Heart left ventricle (tissue), 13 donors: ENCODE data around the gene ZBTB34.

ENCODE experiments used
- CTCF ChIP-seq, 12 donors: fragments of 200-600 bp; sonication (generic) in 4 of 12; IDR thresholded peaks; one replicate each; pipeline versions ENCODE4 v1.5.0 to v1.8.0; 2018 to 2022; ENCODE audit warnings: antibody characterized with exemption in 12 of 12, mild to moderate bottlenecking in 5 of 12
- POLR2A ChIP-seq, 2 donors: fragments of 450-650 bp; IDR thresholded peaks; one replicate each; pipeline ENCODE4 v1.6.1; 2017; ENCODE audit warnings: antibody characterized with exemption in 2 of 2, mild to moderate bottlenecking in 2 of 2, moderate library complexity in 2 of 2
- donor health status: ischemic (EF 13 %, LVEDD 7.1; RV severe dilation, severe dysfunction).
- donor health status: DM: no; HTN: yes; CAD: no.
- donor health status: DM: no; HTN: no; CAD: no.
- donor health status: ischemic (EF 25% LVEDD 6.9; RV normal size, moderate dysfunction).
- donor health status: ischemic (EF 25% LVEDD 5.7; RV mildly dilated, moderate dysfunction).
- donor health status: ischemic (EF 35%, LVEDD 5.7; RV mildly dilated, moderate dysfunction).
- donor health status: nonischemic (EF 11% LVEDD 7.7; RV severe dilation, severe dysfunction).
- donor health status: DM: yes; HTN: yes; CAD: no.
- donor health status: PGD.
- donor health status: ischemic (EF 29% LVEDD 5.4; RV normal size, mild dysfunction).
- donor health status: nonischemic (EF 23%, LVEDD 6.1; RV moderate dilation, normal function).

- TF ChIP-seq CTCF (IDR thresholded peaks at IDR 0.05) (no peak), POLR2A (IDR thresholded peaks at IDR 0.05) (no peak)
Observed at GRCh38 chr9:126927419-126927818, 67.0 kb downstream of the ZBTB34 start.
